AG08396 (cell line): ENCODE data around the gene C6orf132.

Experiments
- DNase-seq: peaks from one replicate; pipeline ENCODE4 v3.0.0; 2012; ENCODE audit warnings: low spot score, mixed read lengths

C6orf132 gene

DNA sequence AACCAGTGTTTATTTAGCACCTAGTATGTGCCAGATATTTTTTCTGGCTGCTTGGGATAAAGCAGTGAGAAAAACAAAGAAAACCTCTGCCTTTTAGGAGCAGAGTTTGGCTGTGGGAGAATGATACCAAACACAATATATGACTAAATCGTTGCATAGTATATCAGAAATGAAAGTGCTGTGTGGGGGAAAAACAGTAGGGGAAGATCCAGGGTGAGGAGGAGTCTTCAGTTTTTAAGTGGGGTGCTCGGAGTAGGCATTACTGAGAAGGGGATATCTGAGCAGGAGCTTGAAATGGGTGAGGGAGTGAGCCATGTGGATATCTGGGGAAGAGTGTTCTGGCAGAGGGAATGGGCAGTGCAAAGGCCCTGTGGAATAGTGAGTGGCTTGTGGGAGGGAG lies 69.1 kb downstream of the C6orf132 start:
- DNase-seq: no peak

- no peak for DNase-seq
Measured at GRCh38 chr6:42071881-42072583, 70.4 kb downstream of the C6orf132 start.

- no peak for DNase-seq
Measured at GRCh38 chr6:42068872-42069522, 73.4 kb downstream of the C6orf132 start.

DNA sequence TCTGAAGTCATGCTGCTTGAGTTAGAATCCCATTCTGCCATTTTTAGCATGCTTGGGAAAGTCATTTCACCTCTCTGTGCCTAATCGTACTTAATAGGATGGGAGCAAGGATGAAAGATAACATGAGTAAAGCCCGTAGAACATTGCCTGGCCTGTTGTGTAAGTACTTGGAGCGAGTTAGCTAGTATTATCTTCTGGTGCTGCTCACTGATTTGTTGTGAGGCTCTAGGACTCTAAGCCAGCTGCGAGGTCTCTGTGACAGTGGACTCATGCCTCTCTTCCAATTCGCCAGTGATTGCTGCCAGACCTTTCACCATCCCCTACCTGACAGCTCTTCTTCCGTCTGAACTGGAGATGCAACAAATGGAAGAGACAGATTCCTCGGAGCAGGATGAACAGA lies 74.2 kb downstream of the C6orf132 start:
- DNase-seq: no peak

DNA sequence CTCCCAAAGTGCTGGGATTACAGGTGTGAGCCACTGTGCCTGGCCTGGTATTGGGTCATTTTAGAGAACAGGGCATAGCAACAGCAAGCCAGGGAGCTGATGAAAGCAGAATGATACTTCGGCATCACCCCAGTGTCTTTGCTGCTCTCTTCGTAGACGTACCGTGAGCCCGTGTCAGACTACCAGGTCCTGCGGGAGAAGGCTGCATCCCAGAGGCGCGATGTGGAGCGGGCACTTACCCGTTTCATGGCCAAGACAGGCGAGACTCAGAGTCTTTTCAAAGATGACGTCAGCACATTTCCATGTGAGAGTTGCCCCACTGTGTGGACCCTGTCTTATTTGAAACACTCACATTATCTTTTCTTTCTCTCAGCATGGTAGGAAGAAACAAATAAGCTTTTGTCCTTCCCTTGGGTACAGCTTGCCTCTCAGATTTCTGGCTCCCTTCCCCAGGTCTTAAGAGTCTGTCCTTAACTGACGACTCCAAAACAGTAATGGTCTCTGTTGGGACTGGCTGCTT lies 76.2 kb downstream of the C6orf132 start:
- DNase-seq: no peak

DNA sequence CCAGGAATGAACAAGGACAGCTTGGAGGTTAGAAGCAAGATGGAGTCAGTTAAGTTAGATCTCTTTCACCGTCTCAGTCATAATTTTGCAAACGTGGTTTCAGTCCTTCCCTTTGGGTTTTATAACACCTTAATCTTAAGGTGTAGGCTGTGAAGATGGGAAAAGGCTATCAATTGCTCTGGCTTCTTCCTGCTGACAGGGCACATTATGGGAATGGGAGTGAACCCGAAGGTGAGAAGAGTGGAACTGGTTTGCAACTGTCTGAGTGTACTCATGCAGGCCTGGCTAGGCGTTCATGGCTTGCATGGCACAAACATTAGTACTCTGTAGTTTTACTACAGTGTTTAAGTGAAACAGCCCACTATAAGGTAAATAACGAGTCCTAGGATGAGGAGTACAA lies 82.7 kb downstream of the C6orf132 start:
- DNase-seq: no peak

GRCh38 chr6:42053601-42054000 lies 88.8 kb downstream of the C6orf132 start:
- DNase-seq: no peak

GRCh38 chr6:42051268-42051653 lies 91.2 kb downstream of the C6orf132 start:
- no peak for DNase-seq
